Trophoblast cell (in vitro differentiated cells and primary cell): ENCODE measurements around the gene NOD2.

Experiments
- DNase-seq, 2 donors: peaks; one replicate each; pipeline ENCODE4 v3.0.0-alpha.2; 2016
- H2AFZ ChIP-seq: 2 replicates; pipeline ENCODE4 v1.6.1; 2013; ENCODE audit warnings: low read length, moderate library complexity, mild to moderate bottlenecking; ENCODE audit not compliant: insufficient read depth, poor library complexity
- H2AK5ac ChIP-seq: 2 replicates; pipeline ENCODE4 v1.6.1; 2013; ENCODE audit warnings: mild to moderate bottlenecking, low read length
- H2BK120ac ChIP-seq: 2 replicates; pipeline ENCODE4 v1.6.1; 2013; ENCODE audit warnings: low read length, mild to moderate bottlenecking, moderate library complexity; ENCODE audit not compliant: insufficient read depth, poor library complexity
- H2BK12ac ChIP-seq: 2 replicates; pipeline ENCODE4 v1.6.1; 2013; ENCODE audit warnings: mild to moderate bottlenecking, low read length, moderate library complexity
- H2BK5ac ChIP-seq: 2 replicates; pipeline ENCODE4 v1.6.1; 2013; ENCODE audit warnings: low read length, low read depth, moderate library complexity, mild to moderate bottlenecking; ENCODE audit not compliant: poor library complexity
- H3K14ac ChIP-seq: 2 replicates; pipeline ENCODE4 v1.6.1; 2013; ENCODE audit warnings: mild to moderate bottlenecking, low read length
- H3K18ac ChIP-seq: 2 replicates; pipeline ENCODE4 v1.6.1; 2013; ENCODE audit warnings: mild to moderate bottlenecking, low read length
- H3K23ac ChIP-seq: 2 replicates; pipeline ENCODE4 v1.6.1; 2013; ENCODE audit warnings: low read length
- H3K27ac ChIP-seq: 2 replicates; pipeline ENCODE4 v1.5.1; 2013; ENCODE audit warnings: low read depth, mild to moderate bottlenecking, inconsistent platforms, low read length, moderate library complexity
- H3K27me3 ChIP-seq: 2 replicates; pipeline ENCODE4 v1.6.1; 2013; ENCODE audit warnings: inconsistent platforms, mild to moderate bottlenecking, low read length, moderate library complexity; ENCODE audit not compliant: insufficient read depth
- H3K36me3 ChIP-seq, 2 experiments: 1 replicate in 1 of 2; 2 replicates in 1 of 2; pipeline ENCODE4 v1.6.1; 2013; ENCODE audit warnings: low read length in 2 of 2, mild to moderate bottlenecking in 2 of 2, moderate library complexity in 1 of 2; ENCODE audit not compliant: insufficient read depth in 2 of 2, control insufficient read depth in 1 of 2
- H3K4ac ChIP-seq: 2 replicates; pipeline ENCODE4 v1.6.1; 2013; ENCODE audit warnings: low read depth, mild to moderate bottlenecking, low read length, moderate library complexity
- H3K4me1 ChIP-seq, 2 experiments: 1 replicate in 1 of 2; 2 replicates in 1 of 2; pipeline ENCODE4 v1.6.1; 2013; ENCODE audit warnings: low read length in 2 of 2, mild to moderate bottlenecking in 2 of 2, moderate library complexity in 1 of 2; ENCODE audit not compliant: insufficient read depth in 2 of 2, control insufficient read depth in 1 of 2
- H3K4me2 ChIP-seq: 2 replicates; pipeline ENCODE4 v1.6.1; 2013; ENCODE audit warnings: inconsistent platforms, mild to moderate bottlenecking, low read length, moderate library complexity
- H3K4me3 ChIP-seq: 2 replicates; pipeline ENCODE4 v1.5.1; 2013; ENCODE audit warnings: mild to moderate bottlenecking, low read depth, low read length, inconsistent platforms
- H3K79me1 ChIP-seq: one replicate; pipeline ENCODE4 v1.6.1; 2013; ENCODE audit warnings: low read length
- H3K79me2 ChIP-seq: 2 replicates; pipeline ENCODE4 v1.6.1; 2013; ENCODE audit warnings: low read length, mild to moderate bottlenecking; ENCODE audit not compliant: control insufficient read depth, insufficient read depth, poor library complexity
- H3K9ac ChIP-seq: 2 replicates; pipeline ENCODE4 v1.6.1; 2013; ENCODE audit warnings: mild to moderate bottlenecking, low read length
- H3K9me3 ChIP-seq: 2 replicates; pipeline ENCODE4 v1.6.1; 2013; ENCODE audit warnings: low read depth, mild to moderate bottlenecking, control low read depth, inconsistent platforms, low read length; ENCODE audit not compliant: insufficient read depth
- H4K12ac ChIP-seq: 2 replicates; pipeline ENCODE4 v1.6.1; 2013; ENCODE audit warnings: low read depth, mild to moderate bottlenecking, low read length, moderate library complexity
- H4K8ac ChIP-seq: 2 replicates; pipeline ENCODE4 v1.6.1; 2013; ENCODE audit warnings: low read depth, mild to moderate bottlenecking, low read length, moderate library complexity
- H4K91ac ChIP-seq: one replicate; pipeline ENCODE4 v1.6.1; 2013; ENCODE audit warnings: low read depth, mild to moderate bottlenecking, low read length, moderate library complexity
- WGBS: extraction: QIAGEN DNeasy Blood & Tissue Kit; methylation state at CpG from one replicate; pipeline ENCODE4 v1.1.7; 2013; ENCODE audit warnings: missing lambda C conversion rate; ENCODE audit not compliant: insufficient read length, insufficient coverage; ENCODE audit errors: extremely low coverage; 5-methylcytosine and 5-hydroxymethylcytosine counted together

NOD2 gene

GRCh38 chr16:50741225-50741780 is 47.9 kb downstream of the NOD2 start:
- peaks cover 3 to 4% of the 10 kb centered on the region in 2 experiments for H3K4me1 ChIP-seq
- peak overlapping the region; percentile 80 for H2AFZ ChIP-seq
- no peak overlapping the region for H2BK12ac ChIP-seq
- H4K8ac ChIP-seq, result peak overlapping the region; percentile 46
- no peak overlapping the region for H3K9ac ChIP-seq
- H3K4me2 ChIP-seq, result peak overlapping the region; percentile 57
- H3K14ac ChIP-seq, result no peak overlapping the region
- DNase-seq, result no peak
- H3K18ac ChIP-seq, result no peak overlapping the region
- H3K36me3 ChIP-seq, result no peaks in the 10 kb centered on the region
- no peak overlapping the region for H4K12ac ChIP-seq
- H3K4me3 ChIP-seq, result peak overlapping the region; percentile 45
- H4K91ac ChIP-seq, result no peak overlapping the region
- H2BK5ac ChIP-seq, result no peak overlapping the region
- no peak overlapping the region for H3K23ac ChIP-seq
- no peak overlapping the region for H3K4ac ChIP-seq
- no peak overlapping the region for H2BK120ac ChIP-seq
- no peaks in the 10 kb centered on the region for H3K9me3 ChIP-seq
- no peak overlapping the region for H3K27ac ChIP-seq
- no peaks in the 10 kb centered on the region for H3K27me3 ChIP-seq
- H2AK5ac ChIP-seq, result no peak overlapping the region
- H3K79me2 ChIP-seq, result peaks cover 3% of the 10 kb centered on the region
- no peaks in the 10 kb centered on the region for H3K79me1 ChIP-seq
- no CpG with 5 or more reads among the region's 21 CpGs for WGBS

GRCh38 chr16:50741781-50742575 is 48.6 kb downstream of the NOD2 start, which contains the start of gene CYLD:
TSS of gene CYLD (plus strand) at chr16:50742086. CDS start at chr16:50749699, 7,613 bp downstream.
- no peak within 1 kb of the TSS for H2BK12ac ChIP-seq
- peak within 1 kb of the TSS; percentile 80 for H2AFZ ChIP-seq
- no peak within 1 kb of the TSS for H3K27ac ChIP-seq
- WGBS, result no CpG with 5 or more reads among the region's 93 CpGs
- no peaks in the 10 kb centered on the region for H3K27me3 ChIP-seq
- peaks cover 3% of the 10 kb centered on the region for H3K79me2 ChIP-seq
- no peak within 1 kb of the TSS for H2BK120ac ChIP-seq
- no peaks in the 10 kb centered on the region for H3K79me1 ChIP-seq
- no peaks in the 10 kb centered on the region for H3K36me3 ChIP-seq
- H3K9ac ChIP-seq, result peak within 1 kb of the TSS; percentile 80
- H3K4me1 ChIP-seq, result peaks cover 3 to 4% of the 10 kb centered on the region in 2 experiments
- peak within 1 kb of the TSS; percentile 78 for H3K4me3 ChIP-seq
- peak; percentile 100 for DNase-seq
- no peak within 1 kb of the TSS for H2AK5ac ChIP-seq
- no peak within 1 kb of the TSS for H3K18ac ChIP-seq
- peak within 1 kb of the TSS; percentile 46 for H4K8ac ChIP-seq
- no peak within 1 kb of the TSS for H3K23ac ChIP-seq
- H3K9me3 ChIP-seq, result no peaks in the 10 kb centered on the region
- H3K14ac ChIP-seq, result no peak within 1 kb of the TSS
- no peak within 1 kb of the TSS for H4K12ac ChIP-seq
- H3K4me2 ChIP-seq, result peak within 1 kb of the TSS; percentile 99
- H3K4ac ChIP-seq, result no peak within 1 kb of the TSS
- no peak within 1 kb of the TSS for H2BK5ac ChIP-seq
- no peak within 1 kb of the TSS for H4K91ac ChIP-seq

- H4K91ac ChIP-seq, result no peak overlapping the region
- DNase-seq, result peak in 1 of 2 donors; percentile 28
- no peak overlapping the region for H3K18ac ChIP-seq
- no CpG with 5 or more reads among the region's 28 CpGs for WGBS
- H2BK120ac ChIP-seq, result no peak overlapping the region
- H3K4me1 ChIP-seq, result peaks cover 3 to 4% of the 10 kb centered on the region in 2 experiments
- peak overlapping the region; percentile 78 for H3K4me3 ChIP-seq
- H3K4me2 ChIP-seq, result peak overlapping the region; percentile 99
- H2BK5ac ChIP-seq, result no peak overlapping the region
- no peak overlapping the region for H3K14ac ChIP-seq
- no peak overlapping the region for H4K12ac ChIP-seq
- no peak overlapping the region for H3K27ac ChIP-seq
- H2AFZ ChIP-seq, result no peak overlapping the region
- no peak overlapping the region for H3K23ac ChIP-seq
- peaks cover 3% of the 10 kb centered on the region for H3K79me2 ChIP-seq
- no peak overlapping the region for H2AK5ac ChIP-seq
- H4K8ac ChIP-seq, result no peak overlapping the region
- no peak overlapping the region for H3K4ac ChIP-seq
- no peaks in the 10 kb centered on the region for H3K36me3 ChIP-seq
- no peaks in the 10 kb centered on the region for H3K79me1 ChIP-seq
- peak overlapping the region; percentile 80 for H3K9ac ChIP-seq
- no peak overlapping the region for H2BK12ac ChIP-seq
- H3K9me3 ChIP-seq, result no peaks in the 10 kb centered on the region
- H3K27me3 ChIP-seq, result no peaks in the 10 kb centered on the region
These were observed 49.3 kb downstream of the NOD2 start for GRCh38 chr16:50742576-50743200.

GRCh38 chr16:50743581-50744225 is 50.3 kb downstream of the NOD2 start:
- no peaks in the 10 kb centered on the region for H3K79me1 ChIP-seq
- no peak overlapping the region for H3K4ac ChIP-seq
- no peak overlapping the region for H4K8ac ChIP-seq
- no peak overlapping the region for H2BK12ac ChIP-seq
- no peak overlapping the region for H2AFZ ChIP-seq
- no peak overlapping the region for H3K14ac ChIP-seq
- no peak overlapping the region for H4K12ac ChIP-seq
- no peak overlapping the region for H4K91ac ChIP-seq
- peaks cover 3% of the 10 kb centered on the region for H3K79me2 ChIP-seq
- H3K23ac ChIP-seq, result no peak overlapping the region
- no peak overlapping the region for H2BK120ac ChIP-seq
- WGBS, result no CpG with 5 or more reads among the region's 3 CpGs
- no peak overlapping the region for H3K27ac ChIP-seq
- no peaks in the 10 kb centered on the region for H3K9me3 ChIP-seq
- H3K4me1 ChIP-seq, result peaks cover 3 to 4% of the 10 kb centered on the region in 2 experiments
- H2AK5ac ChIP-seq, result no peak overlapping the region
- H3K27me3 ChIP-seq, result no peaks in the 10 kb centered on the region
- no peaks in the 10 kb centered on the region for H3K36me3 ChIP-seq
- no peak overlapping the region for H3K4me3 ChIP-seq
- no peak overlapping the region for H3K4me2 ChIP-seq
- no peak overlapping the region for H3K9ac ChIP-seq
- H2BK5ac ChIP-seq, result no peak overlapping the region
- H3K18ac ChIP-seq, result no peak overlapping the region
- DNase-seq, result no peak
